GM19023 (cell line): ENCODE measurements around the gene PIK3AP1.
"Not testable (repeated sequence)": the region's sequence is repeated elsewhere in the genome, so short reads cannot be mapped to it uniquely, and the experiment has no call there.

Source experiments
- ATAC-seq: cut with Tn5 transposase; IDR thresholded peaks from one replicate; pipeline ENCODE4 v1.9.1; 2021; ENCODE audit warnings: mild to moderate bottlenecking, moderate library complexity; ENCODE audit not compliant: unreplicated experiment

PIK3AP1 gene

GRCh38 chr10:96720422-96721206 lies at the start of gene PIK3AP1:
TSS of gene PIK3AP1 (minus strand) at chr10:96720514. CDS start at chr10:96720394, 120 bp downstream.
- peak; percentile 68 for ATAC-seq

GRCh38 chr10:96768136-96768535 lies 47.8 kb upstream of the PIK3AP1 start:
- no peak for ATAC-seq

- ATAC-seq: no peak
Measured at GRCh38 chr10:96767611-96768010, 47.3 kb upstream of the PIK3AP1 start.

GRCh38 chr10:96765406-96766240 lies 45.3 kb upstream of the PIK3AP1 start:
- no peak for ATAC-seq

- ATAC-seq: no peak
Measured at GRCh38 chr10:96764425-96765060, 44.2 kb upstream of the PIK3AP1 start.

GRCh38 chr10:96758423-96758822 lies 38.1 kb upstream of the PIK3AP1 start:
- ATAC-seq: peak; percentile 77

GRCh38 chr10:96756111-96756903 lies 36.0 kb upstream of the PIK3AP1 start:
- no peak for ATAC-seq

- no peak for ATAC-seq
Measured at GRCh38 chr10:96753956-96754355, 33.6 kb upstream of the PIK3AP1 start.

GRCh38 chr10:96752375-96752774 lies 32.1 kb upstream of the PIK3AP1 start:
- no peak for ATAC-seq

GRCh38 chr10:96750316-96750715 lies 30.0 kb upstream of the PIK3AP1 start:
- ATAC-seq: not testable (repeated sequence)

GRCh38 chr10:96747734-96748550 lies 27.6 kb upstream of the PIK3AP1 start:
- peak; percentile 82 for ATAC-seq

- no peak for ATAC-seq
Measured at GRCh38 chr10:96746503-96746902, 26.2 kb upstream of the PIK3AP1 start.

GRCh38 chr10:96745950-96746349 lies 25.6 kb upstream of the PIK3AP1 start:
- ATAC-seq: no peak

GRCh38 chr10:96743988-96744585 lies 23.8 kb upstream of the PIK3AP1 start:
- no peak for ATAC-seq

- not testable (repeated sequence) for ATAC-seq
Measured at GRCh38 chr10:96741557-96741956, 21.2 kb upstream of the PIK3AP1 start.

- ATAC-seq: no peak
Measured at GRCh38 chr10:96740579-96741281, 20.4 kb upstream of the PIK3AP1 start.

GRCh38 chr10:96740141-96740540 lies 19.8 kb upstream of the PIK3AP1 start:
- no peak for ATAC-seq

GRCh38 chr10:96737307-96737902 lies 17.1 kb upstream of the PIK3AP1 start:
- not testable (repeated sequence) for ATAC-seq
